SU-DHL-6 (cell line): Measurements from ENCODE around the gene MUCL3.

Experiments
- CTCF ChIP-seq: fragments of 200-600 bp; sonication (generic); IDR thresholded peaks from one replicate; pipeline ENCODE4 v1.5.1; 2017; ENCODE audit warnings: antibody characterized with exemption, mild to moderate bottlenecking, low read length, moderate library complexity; ENCODE audit not compliant: insufficient read depth, poor library complexity, severe bottlenecking
- EZH2phosphoT487 ChIP-seq: fragments of 200-600 bp; sonication (generic), shearing (Covaris generic); conservative IDR thresholded peaks from 2 replicates; pipeline ENCODE4 v1.6.1; 2018; ENCODE audit warnings: mild to moderate bottlenecking, antibody characterized with exemption, low read length, moderate library complexity, mixed read lengths

DNA sequence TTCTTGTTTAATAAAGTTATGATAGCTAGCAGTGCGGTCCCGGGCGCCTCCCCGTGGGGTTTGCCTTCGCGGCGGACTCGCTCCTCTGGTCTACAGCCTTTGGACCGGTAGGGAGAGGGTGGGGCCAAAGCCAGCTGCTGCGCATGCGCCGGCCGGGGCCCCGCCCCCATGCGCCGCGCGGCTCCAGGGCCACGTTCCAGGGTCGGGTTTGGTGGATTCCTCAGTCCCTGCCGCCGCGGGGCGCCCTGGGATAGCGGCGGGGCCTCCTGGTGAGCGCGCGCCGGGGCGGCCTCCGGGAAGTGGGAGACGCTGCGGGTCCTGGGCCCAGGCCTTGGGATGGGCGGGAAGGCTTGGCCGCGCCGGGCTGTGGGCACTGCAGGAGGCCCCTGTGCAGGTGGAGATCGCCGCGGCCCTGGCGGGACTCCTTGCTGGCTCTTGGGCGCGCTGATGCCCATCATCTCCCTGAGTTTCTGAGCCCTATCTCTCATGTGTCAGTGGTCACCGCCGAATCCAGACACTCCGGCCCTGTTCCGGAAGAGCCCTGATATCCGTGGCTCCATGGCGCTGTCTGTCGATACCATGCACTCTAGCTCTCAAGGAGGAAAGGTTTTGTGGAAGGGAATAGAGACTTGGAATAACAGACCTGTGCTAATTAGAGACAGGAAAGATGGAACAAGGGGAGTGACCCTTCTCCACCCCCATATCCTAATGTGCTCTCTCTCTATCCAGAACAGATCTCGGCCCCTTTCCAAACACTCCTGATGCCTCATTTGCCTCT lies 26.5 kb upstream of the MUCL3 start, which contains the start of gene VARS2:
- peak; percentile 17 for TF ChIP-seq CTCF
- TF ChIP-seq EZH2phosphoT487 = no peak
